Esophagus muscularis mucosa (tissue), 3 donors: Measurements from ENCODE around the gene FMNL1.

Experiments
- CTCF ChIP-seq, 3 experiments: fragments of 200-600 bp in 2 of 3; fragments of 450-650 bp in 1 of 3; sonication (generic) in 2 of 3; IDR thresholded peaks; one replicate each; pipeline ENCODE4 v1.5.1; 2017 to 2019; ENCODE audit warnings: antibody characterized with exemption in 3 of 3, mild to moderate bottlenecking in 2 of 3, moderate library complexity in 1 of 3
- EP300 ChIP-seq: sonication (generic); formaldehyde crosslinking; IDR thresholded peaks from one replicate; pipeline ENCODE4 v1.6.1; 2017; ENCODE audit warnings: antibody characterized with exemption

DNA sequence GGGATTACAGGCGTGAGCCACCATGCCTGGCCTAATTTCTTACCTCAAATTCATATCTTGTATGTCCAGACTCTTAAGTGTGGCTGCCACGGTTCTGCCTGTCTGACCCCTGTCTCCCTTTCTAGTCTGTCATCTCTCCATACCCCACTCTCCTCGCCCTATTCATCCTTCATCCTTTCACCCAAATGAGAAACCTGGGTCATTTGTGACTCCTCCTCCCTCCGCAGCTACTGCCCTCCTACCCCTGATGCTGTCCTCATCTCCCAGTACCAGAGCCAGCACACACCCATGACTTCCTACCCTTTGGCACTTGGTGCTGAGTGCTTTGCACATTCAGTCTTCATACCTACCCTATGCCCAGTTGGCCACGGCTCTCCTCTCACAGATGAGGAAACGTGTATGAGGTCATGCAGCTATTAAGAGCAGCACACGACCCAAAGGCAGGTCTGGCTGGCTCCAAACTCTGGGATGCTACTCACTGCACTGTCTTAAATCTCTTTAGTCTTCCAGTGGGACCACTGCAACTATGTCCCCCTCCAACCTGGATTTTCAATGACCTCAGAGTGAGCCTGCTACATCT lies 38.6 kb downstream of the FMNL1 start:
- TF ChIP-seq CTCF (IDR thresholded peaks at IDR 0.05) (no peak), EP300 (no peak)
